ENCODE measurements around the gene ARHGAP45.

The ARHGAP45 gene

DNA sequence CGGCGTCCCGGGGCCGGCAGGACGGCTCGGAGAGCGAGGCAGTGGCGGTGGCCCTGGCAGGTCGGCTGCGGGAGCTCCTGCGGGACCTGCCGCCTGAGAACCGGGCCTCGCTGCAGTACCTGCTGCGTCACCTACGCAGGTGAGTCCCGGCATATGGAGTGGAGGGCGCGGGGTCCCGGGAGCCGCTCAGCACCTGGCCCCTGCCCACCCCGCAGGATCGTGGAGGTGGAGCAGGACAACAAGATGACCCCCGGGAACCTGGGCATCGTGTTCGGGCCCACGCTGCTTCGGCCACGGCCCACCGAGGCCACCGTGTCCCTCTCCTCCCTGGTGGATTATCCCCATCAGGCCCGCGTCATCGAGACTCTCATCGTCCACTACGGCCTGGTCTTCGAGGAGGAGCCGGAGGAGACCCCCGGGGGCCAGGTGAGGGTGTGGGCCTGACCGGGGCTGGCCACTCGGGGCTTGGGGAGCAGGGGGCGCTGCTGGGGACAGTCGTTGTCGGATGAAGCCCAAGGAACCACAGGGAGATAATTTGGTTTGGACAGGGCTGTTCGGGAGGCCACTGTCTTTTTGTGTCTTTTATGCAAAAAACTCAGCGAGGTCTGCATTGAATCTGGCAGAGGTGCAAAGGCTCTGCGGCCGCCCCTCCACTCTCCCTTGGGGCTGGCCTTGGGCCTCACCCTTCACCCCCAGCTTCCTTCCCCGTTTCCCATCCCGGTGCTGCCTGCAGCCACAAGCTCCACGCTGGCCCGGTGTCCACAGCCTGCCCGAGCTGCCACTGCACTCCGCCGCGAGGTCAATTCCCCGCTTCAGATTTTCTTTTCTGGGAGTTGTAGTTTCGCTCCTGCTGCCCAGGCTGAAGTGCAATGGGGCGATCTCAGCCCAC lies 16.2 kb downstream of the ARHGAP45 start:
- H3K4me3 ChIP-seq (ENCODE audit: low read length): no peak overlapping the region
- no peak overlapping the region for H3K4me2 ChIP-seq (ENCODE audit: low read length)
- H4K20me1 ChIP-seq (ENCODE audit: control insufficient read depth, insufficient read depth, low read depth, low read length): peaks cover 4% of the 10 kb centered on the region; the same call in 1 of the 2 replicates
- H3F3A ChIP-seq (ENCODE audit: control insufficient read depth, insufficient read depth): peaks cover 9% of the 10 kb centered on the region
- TF ChIP-seq EZH2phosphoT487 (IDR thresholded peaks at IDR 0.05; ENCODE audit: borderline replicate concordance, low read length): no peak
- TF ChIP-seq, protein P1, sequence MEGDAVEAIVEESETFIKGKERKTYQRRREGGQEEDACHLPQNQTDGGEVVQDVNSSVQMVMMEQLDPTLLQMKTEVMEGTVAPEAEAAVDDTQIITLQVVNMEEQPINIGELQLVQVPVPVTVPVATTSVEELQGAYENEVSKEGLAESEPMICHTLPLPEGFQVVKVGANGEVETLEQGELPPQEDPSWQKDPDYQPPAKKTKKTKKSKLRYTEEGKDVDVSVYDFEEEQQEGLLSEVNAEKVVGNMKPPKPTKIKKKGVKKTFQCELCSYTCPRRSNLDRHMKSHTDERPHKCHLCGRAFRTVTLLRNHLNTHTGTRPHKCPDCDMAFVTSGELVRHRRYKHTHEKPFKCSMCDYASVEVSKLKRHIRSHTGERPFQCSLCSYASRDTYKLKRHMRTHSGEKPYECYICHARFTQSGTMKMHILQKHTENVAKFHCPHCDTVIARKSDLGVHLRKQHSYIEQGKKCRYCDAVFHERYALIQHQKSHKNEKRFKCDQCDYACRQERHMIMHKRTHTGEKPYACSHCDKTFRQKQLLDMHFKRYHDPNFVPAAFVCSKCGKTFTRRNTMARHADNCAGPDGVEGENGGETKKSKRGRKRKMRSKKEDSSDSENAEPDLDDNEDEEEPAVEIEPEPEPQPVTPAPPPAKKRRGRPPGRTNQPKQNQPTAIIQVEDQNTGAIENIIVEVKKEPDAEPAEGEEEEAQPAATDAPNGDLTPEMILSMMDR (IDR thresholded peaks at IDR 0.05; ENCODE audit: low read depth, low read length, poor library complexity, severe bottlenecking): no peak
- H3K27ac ChIP-seq (ENCODE audit: low read depth, low read length): no peak overlapping the region
- no peaks in the 10 kb centered on the region for H3K27me3 ChIP-seq (ENCODE audit: control insufficient read depth, low read length)
- H3K79me2 ChIP-seq (ENCODE audit: control insufficient read depth, low read length): peaks cover 6% of the 10 kb centered on the region; the same call in 1 of the 2 replicates
- H3K9me3 ChIP-seq (ENCODE audit: control insufficient read depth, insufficient read depth, low read length): no peaks in the 10 kb centered on the region
- no peaks in the 10 kb centered on the region for H3K9me2 ChIP-seq (replicated peaks; ENCODE audit: control insufficient read depth, low read length)
- peaks cover 29% of the 10 kb centered on the region for H3K4me1 ChIP-seq (ENCODE audit: control insufficient read depth, low read length)
- H3K36me3 ChIP-seq (ENCODE audit: control insufficient read depth, low read length): peaks cover 84% of the 10 kb centered on the region

DNA sequence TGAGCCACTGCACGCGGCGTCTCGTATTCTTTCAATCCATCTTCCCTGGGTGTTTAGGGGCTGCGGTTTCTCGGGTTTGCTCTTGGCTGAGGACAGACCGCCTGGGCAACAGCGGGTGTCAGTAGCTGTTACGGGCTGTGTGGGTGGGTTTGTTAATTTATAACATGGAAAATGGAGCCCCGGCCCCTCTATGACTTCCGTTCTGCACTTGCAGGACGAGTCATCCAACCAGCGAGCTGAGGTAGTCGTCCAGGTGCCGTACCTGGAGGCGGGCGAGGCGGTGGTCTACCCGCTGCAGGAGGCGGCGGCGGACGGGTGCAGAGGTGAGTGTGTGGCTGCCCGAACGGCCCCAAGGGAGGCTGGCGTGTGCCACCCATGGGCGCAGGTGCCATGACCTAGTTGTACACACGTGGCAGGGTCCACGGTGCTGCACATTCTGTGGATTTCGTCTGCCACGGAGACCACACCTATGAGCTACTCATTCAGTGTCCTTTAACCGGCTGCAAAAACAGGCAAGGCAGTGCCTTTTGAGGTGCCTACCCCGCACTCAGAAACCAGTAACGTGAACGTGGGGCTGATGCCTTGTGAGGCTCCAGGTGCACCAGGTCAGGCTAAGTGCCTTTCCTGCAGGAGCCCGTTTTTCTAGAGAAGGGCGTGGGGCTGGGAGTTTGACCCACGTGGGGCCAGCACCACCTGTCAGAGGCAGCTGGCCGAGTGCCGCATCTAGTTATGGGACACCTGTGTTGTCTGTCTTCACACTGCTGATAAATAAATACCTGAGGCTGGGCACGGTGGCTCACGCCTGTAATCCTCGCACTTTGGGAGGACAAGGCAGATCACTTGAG lies 17.3 kb downstream of the ARHGAP45 start:
- Histone ChIP-seq H3K4me2 (ENCODE audit: low read length) (no peak overlapping the region), H3K9me2 (replicated peaks; ENCODE audit: control insufficient read depth, low read length) (no peaks in the 10 kb centered on the region), H3K9me3 (ENCODE audit: control insufficient read depth, insufficient read depth, low read length) (no peaks in the 10 kb centered on the region), H3F3A (ENCODE audit: control insufficient read depth, insufficient read depth) (peaks cover 13% of the 10 kb centered on the region), H3K27ac (ENCODE audit: low read depth, low read length) (no peak overlapping the region), H4K20me1 (ENCODE audit: control insufficient read depth, insufficient read depth, low read depth, low read length) (peaks cover 4% of the 10 kb centered on the region; the same call in 1 of the 2 replicates), H3K27me3 (ENCODE audit: control insufficient read depth, low read length) (no peaks in the 10 kb centered on the region), H3K4me3 (ENCODE audit: low read length) (no peak overlapping the region), H3K36me3 (ENCODE audit: control insufficient read depth, low read length) (peaks cover 93% of the 10 kb centered on the region), H3K79me2 (ENCODE audit: control insufficient read depth, low read length) (peaks cover 6% of the 10 kb centered on the region; the same call in 1 of the 2 replicates), H3K4me1 (ENCODE audit: control insufficient read depth, low read length) (peaks cover 38% of the 10 kb centered on the region)
- TF ChIP-seq, protein P1 (IDR thresholded peaks at IDR 0.05; ENCODE audit: low read depth, low read length, poor library complexity, severe bottlenecking): no peak
- TF ChIP-seq EZH2phosphoT487 (IDR thresholded peaks at IDR 0.05; ENCODE audit: borderline replicate concordance, low read length): no peak

DNA sequence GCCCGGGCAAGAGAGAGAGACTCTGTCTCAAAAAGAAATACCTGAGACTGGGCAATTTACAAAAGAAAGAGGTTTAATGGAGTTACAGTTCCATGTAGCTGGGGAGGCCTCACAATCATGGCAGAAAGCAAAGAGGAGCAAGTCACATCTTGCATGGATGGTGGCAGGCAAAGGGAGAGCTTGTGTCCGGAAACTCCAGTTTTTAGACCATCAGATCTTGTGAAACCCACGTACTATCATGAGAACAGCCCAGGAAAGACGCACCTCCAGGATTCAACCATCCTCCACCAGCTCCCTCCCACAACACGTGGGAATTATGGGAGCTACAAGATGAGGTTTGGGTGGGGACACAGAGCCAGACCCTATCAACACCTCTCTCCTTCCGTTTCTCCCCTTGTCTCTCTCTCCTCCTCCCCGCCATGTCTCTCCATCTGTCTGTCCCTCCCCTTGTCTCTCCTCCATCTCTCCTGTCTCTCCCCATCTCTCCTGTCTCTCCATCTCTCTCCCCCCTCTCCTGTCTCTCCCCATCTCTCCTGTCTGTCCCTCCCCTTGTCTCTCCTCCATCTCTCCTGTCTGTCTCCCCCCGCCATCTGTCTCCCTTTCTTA lies 18.2 kb downstream of the ARHGAP45 start:
- H3K27me3 ChIP-seq (ENCODE audit: control insufficient read depth, low read length): no peaks in the 10 kb centered on the region
- peaks cover 6% of the 10 kb centered on the region; the same call in 1 of the 2 replicates for H3K79me2 ChIP-seq (ENCODE audit: control insufficient read depth, low read length)
- peaks cover 13% of the 10 kb centered on the region for H3F3A ChIP-seq (ENCODE audit: control insufficient read depth, insufficient read depth)
- peaks cover 44% of the 10 kb centered on the region for H3K4me1 ChIP-seq (ENCODE audit: control insufficient read depth, low read length)
- H3K4me3 ChIP-seq (ENCODE audit: low read length): no peak overlapping the region
- H3K9me3 ChIP-seq (ENCODE audit: control insufficient read depth, insufficient read depth, low read length): no peaks in the 10 kb centered on the region
- TF ChIP-seq, protein P1 (IDR thresholded peaks at IDR 0.05; ENCODE audit: low read depth, low read length, poor library complexity, severe bottlenecking): no peak
- TF ChIP-seq EZH2phosphoT487 (IDR thresholded peaks at IDR 0.05; ENCODE audit: borderline replicate concordance, low read length): no peak
- H3K4me2 ChIP-seq (ENCODE audit: low read length): no peak overlapping the region
- no peak overlapping the region for H3K27ac ChIP-seq (ENCODE audit: low read depth, low read length)
- H4K20me1 ChIP-seq (ENCODE audit: control insufficient read depth, insufficient read depth, low read depth, low read length): peaks cover 4% of the 10 kb centered on the region; the same call in 1 of the 2 replicates
- H3K9me2 ChIP-seq (replicated peaks; ENCODE audit: control insufficient read depth, low read length): no peaks in the 10 kb centered on the region
- peaks cover 90% of the 10 kb centered on the region for H3K36me3 ChIP-seq (ENCODE audit: control insufficient read depth, low read length)

All from DOHH2 (cell line).